ENCODE measurements around the gene SCN5A.

DNA sequence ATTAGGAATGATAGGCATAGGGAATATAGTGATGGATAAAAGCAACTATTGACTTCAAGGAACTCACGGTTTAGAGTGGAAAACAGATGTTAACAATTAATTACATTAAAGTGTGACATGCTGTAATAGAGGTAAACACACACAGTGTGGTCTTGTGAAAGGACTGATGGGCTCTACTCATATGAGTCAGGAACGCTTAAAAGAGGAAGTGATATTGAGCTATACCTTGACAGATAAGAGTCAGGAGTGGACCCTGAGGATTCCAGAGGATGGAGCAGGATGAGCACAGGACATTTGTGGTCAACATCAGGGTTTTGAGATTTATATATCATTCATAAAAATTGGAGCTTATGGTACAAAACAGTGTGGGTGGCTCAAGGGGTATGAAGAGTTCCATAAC lies 142.4 kb downstream of the SCN5A start:
- TF ChIP-seq TAF1 (conservative IDR thresholded peaks at IDR 0.05): no peak
- TF ChIP-seq CTCF (IDR thresholded peaks at IDR 0.05; ENCODE audit: low read depth, low read length, missing input control): no peak
- TF ChIP-seq FOXA1 (IDR thresholded peaks at IDR 0.05): no peak
- no peak for TF ChIP-seq YY1 (IDR thresholded peaks at IDR 0.05)
- TF ChIP-seq, protein P1, sequence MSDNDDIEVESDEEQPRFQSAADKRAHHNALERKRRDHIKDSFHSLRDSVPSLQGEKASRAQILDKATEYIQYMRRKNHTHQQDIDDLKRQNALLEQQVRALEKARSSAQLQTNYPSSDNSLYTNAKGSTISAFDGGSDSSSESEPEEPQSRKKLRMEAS (IDR thresholded peaks at IDR 0.05): no peak

Measured in liver (tissue), 3 donors.